MCF 10A (cell line): ENCODE data around the gene C18orf32. TPM values are rescaled to one million over a fixed set of nuclear protein-coding genes. Genes with fewer than 3 reads are reported as not detected.
"Not testable (repeated sequence)": the region's sequence is repeated elsewhere in the genome, so short reads cannot be mapped to it uniquely, and the experiment has no call there.

Source experiments
- BruUV-seq: library from RNA; stranded (reverse); fragments of 400-500 nt; replicated peaks from 2 replicates; lab custom pipeline; 2021; lab: Mats Ljungman, UMichigan
- CTCF ChIA-PET: fragments of 300-600 bp; sonication (Branson Sonifier 250); formaldehyde crosslinking; extraction: SDS; loops from one replicate; lab custom pipeline; 2021; ENCODE audit warnings: antibody characterized with exemption, inconsistent platforms; lab: Yijun Ruan, JAX
- POLR2A ChIA-PET: fragments of 300-600, 350-650 bp; sonication (Branson Sonifier 250); formaldehyde crosslinking; extraction: SDS; loops from one replicate; lab custom pipeline; 2020; ENCODE audit warnings: antibody characterized with exemption, inconsistent platforms; lab: Yijun Ruan, JAX
- DNase-seq: peaks from one replicate; pipeline ENCODE4 v3.0.0-alpha.2; 2018; ENCODE audit not compliant: unreplicated experiment
- H3K27ac Mint-ChIP-seq: one replicate; pipeline ENCODE4 v1.8.0; 2022; ENCODE audit warnings: mild to moderate bottlenecking, low read depth, mixed read lengths; ENCODE audit not compliant: unreplicated experiment
- H3K27me3 Mint-ChIP-seq: one replicate; pipeline ENCODE4 v1.8.0; 2022; ENCODE audit warnings: mixed read lengths; ENCODE audit not compliant: insufficient read depth, unreplicated experiment
- H3K36me3 Mint-ChIP-seq: one replicate; pipeline ENCODE4 v1.8.0; 2022; ENCODE audit warnings: mild to moderate bottlenecking, moderate library complexity, mixed read lengths; ENCODE audit not compliant: insufficient read depth, unreplicated experiment
- H3K4me1 Mint-ChIP-seq: one replicate; pipeline ENCODE4 v1.8.0; 2022; ENCODE audit warnings: mixed read lengths; ENCODE audit not compliant: insufficient read depth, unreplicated experiment
- H3K4me3 Mint-ChIP-seq: one replicate; pipeline ENCODE4 v1.8.0; 2022; ENCODE audit warnings: mild to moderate bottlenecking, moderate library complexity, mixed read lengths; ENCODE audit not compliant: unreplicated experiment
- H3K9me3 Mint-ChIP-seq: one replicate; pipeline ENCODE4 v1.8.0; 2022; ENCODE audit warnings: mixed read lengths; ENCODE audit not compliant: unreplicated experiment
- intact Hi-C: fragments of 100-400 bp; cut with micrococcal nuclease; formaldehyde crosslinking; loops from 2 replicates; pipeline ENCODE4 v1.14.1; 2022
- total RNA-seq: library from RNA; stranded (reverse); gene quantifications from 2 replicates; pipeline ENCODE4 v1.2.3, GENCODE V29; 2022
- TF ChIP-seq, protein P1 (sequence below): fragments of 200-600 bp; IDR thresholded peaks from one replicate; pipeline ENCODE4 v1.8.0; 2022; ENCODE audit warnings: antibody characterized with exemption, mild to moderate bottlenecking; ENCODE audit not compliant: unreplicated experiment

C18orf32 gene
- total RNA-seq, 1 experiment from 2014 or later: 28.9 TPM

DNA sequence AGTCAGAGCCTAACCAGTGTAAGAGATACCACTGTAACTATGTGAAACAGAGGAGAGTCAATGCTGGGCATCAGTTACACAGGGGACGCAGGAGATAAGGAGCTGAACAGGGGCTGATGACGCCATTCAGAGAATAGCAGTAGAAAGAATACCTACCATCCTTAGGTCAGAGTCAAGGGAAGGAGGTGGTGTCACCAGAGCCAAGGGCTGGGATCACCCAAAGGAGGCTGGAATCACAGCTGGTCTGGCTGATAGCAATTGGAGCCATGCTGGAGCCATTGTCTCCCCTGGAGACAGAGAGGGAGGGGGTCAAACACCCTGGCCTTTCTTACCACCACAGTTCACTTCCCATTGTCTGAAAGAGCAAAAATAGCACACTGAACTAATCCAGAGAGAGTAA is 37.3 kb upstream of the C18orf32 start:
- Mint-ChIP-seq H3K9me3 (no peaks in the 10 kb centered on the region), H3K27ac (no peak overlapping the region), H3K27me3 (no peaks in the 10 kb centered on the region), H3K36me3 (no peaks in the 10 kb centered on the region), H3K4me1 (peaks cover 14% of the 10 kb centered on the region), H3K4me3 (no peak overlapping the region)
- no peak for DNase-seq
- CTCF ChIA-PET: interaction anchor here (0.6 to 1.8 kb wide), 4 partner anchors 14 to 1897 kb away, joined by 3 to 9 read pairs (median 4); no protein-coding TSS in a partner anchor
- TF ChIP-seq, protein P1, sequence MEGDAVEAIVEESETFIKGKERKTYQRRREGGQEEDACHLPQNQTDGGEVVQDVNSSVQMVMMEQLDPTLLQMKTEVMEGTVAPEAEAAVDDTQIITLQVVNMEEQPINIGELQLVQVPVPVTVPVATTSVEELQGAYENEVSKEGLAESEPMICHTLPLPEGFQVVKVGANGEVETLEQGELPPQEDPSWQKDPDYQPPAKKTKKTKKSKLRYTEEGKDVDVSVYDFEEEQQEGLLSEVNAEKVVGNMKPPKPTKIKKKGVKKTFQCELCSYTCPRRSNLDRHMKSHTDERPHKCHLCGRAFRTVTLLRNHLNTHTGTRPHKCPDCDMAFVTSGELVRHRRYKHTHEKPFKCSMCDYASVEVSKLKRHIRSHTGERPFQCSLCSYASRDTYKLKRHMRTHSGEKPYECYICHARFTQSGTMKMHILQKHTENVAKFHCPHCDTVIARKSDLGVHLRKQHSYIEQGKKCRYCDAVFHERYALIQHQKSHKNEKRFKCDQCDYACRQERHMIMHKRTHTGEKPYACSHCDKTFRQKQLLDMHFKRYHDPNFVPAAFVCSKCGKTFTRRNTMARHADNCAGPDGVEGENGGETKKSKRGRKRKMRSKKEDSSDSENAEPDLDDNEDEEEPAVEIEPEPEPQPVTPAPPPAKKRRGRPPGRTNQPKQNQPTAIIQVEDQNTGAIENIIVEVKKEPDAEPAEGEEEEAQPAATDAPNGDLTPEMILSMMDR: no peak
- POLR2A ChIA-PET: no interaction called here
- intact Hi-C loops: no loop called here
- no TSS peak for BruUV-seq

DNA sequence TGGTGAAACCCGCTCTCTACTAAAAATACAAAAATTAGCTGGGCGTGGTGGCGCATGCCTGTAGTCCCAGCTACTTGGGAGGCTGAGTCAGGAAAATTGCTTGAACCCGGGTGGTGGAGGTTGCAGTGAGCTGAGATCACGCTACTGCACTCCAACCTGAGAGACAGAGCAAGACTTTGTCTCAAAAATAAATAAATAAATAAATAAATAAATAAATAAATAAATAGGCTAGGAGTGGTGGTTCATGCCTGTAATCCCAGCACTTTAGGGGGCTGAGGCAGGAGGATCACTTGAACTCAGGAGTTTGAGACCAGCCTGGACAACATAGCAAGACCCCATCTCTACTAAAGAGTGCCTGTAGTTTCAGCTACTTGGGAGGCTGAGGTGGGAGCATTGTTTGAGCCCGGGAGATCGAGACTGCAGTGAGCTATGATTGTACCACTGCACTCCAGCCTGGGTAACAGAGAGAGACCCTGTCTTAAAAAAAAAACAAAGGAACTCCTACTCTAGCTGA is 36.6 kb upstream of the C18orf32 start:
- intact Hi-C loops, DNase-seq, H3K27ac Mint-ChIP-seq, BruUV-seq, H3K9me3 Mint-ChIP-seq, H3K4me3 Mint-ChIP-seq, POLR2A ChIA-PET, H3K36me3 Mint-ChIP-seq, H3K27me3 Mint-ChIP-seq: not testable (repeated sequence)
- peaks cover 14% of the 10 kb centered on the region for H3K4me1 Mint-ChIP-seq
- CTCF ChIA-PET: interaction anchor here (0.6 to 1.8 kb wide), 3 partner anchors 13 to 1898 kb away, joined by 3 to 9 read pairs (median 6); no protein-coding TSS in a partner anchor

DNA sequence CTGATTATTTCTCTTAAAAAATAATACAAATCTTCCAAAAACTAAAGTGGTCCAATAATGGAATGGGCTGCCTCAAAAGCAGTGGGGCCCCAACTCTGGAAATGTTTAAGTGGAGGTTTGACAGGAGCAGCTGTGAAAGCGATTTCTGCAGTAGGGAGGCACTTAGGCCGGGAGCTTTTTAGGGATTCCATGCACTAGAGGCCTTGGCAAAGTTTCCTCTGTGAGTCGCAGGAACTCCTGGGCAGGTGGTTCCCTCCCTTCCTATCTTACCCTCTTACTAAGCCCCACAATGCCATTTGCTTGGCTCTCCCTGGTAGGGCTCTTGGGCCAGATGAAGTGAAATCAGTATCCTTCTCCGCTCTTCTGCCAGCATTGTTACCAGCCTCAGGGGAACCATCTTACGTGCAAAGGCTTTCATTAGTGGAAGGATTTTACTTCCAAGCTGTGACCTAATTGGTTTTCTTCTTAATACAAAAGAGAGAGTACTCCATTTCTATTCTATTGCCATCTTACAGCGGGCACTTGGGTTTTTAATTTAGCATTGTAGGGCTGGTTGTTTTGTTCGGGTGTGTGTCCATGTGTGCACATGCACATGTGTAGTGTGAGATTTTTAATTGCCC is 34.3 kb upstream of the C18orf32 start:
- no TSS peak for BruUV-seq

DNA sequence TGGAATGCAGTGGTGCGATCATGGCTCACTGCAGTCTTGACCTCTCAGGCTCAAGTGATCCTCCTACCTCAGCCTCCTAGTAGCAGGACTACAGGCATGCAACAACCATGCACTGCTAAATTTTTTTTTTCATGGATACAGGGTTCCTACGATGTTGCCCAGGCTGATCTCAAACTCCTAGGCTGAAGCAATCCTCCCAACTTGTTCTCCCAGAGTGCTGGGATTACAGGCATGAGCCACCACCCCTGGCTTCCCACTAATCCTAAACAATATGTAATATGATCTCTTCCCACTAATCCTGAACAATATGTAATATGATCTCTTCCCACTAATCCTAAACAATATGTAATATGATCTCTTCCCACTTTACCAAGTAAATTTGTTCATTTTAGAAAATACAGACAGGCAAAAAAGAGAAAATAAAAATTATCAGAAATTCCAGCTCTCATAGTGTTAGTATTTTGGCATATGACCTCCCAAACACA is 33.7 kb upstream of the C18orf32 start:
- TF ChIP-seq, protein P1: no peak
- ChIA-PET CTCF (interaction anchor here (0.7 to 2.7 kb wide), 3 partner anchors 10 to 101 kb away, joined by 3 to 19 read pairs (median 3); no protein-coding TSS in a partner anchor), POLR2A (interaction anchor here (0.6 kb wide), 1 partner anchor 350 kb away, joined by 4 read pairs; no protein-coding TSS in a partner anchor)
- H3K36me3 Mint-ChIP-seq: no peaks in the 10 kb centered on the region
- peak; percentile 60 for DNase-seq
- no peaks in the 10 kb centered on the region for H3K9me3 Mint-ChIP-seq
- no peaks in the 10 kb centered on the region for H3K27me3 Mint-ChIP-seq
- BruUV-seq: no TSS peak
- intact Hi-C loops: no loop called here
- no peak overlapping the region for H3K27ac Mint-ChIP-seq
- peaks cover 10% of the 10 kb centered on the region for H3K4me1 Mint-ChIP-seq
- H3K4me3 Mint-ChIP-seq: no peak overlapping the region

More for the DNA sequence above, 34.3 kb upstream of the C18orf32 start:
- Mint-ChIP-seq H3K4me1 (peaks cover 10% of the 10 kb centered on the region), H3K9me3 (no peaks in the 10 kb centered on the region), H3K36me3 (no peaks in the 10 kb centered on the region), H3K27ac (no peak overlapping the region), H3K27me3 (no peaks in the 10 kb centered on the region), H3K4me3 (no peak overlapping the region)
- DNase-seq: peak; percentile 21
- ChIA-PET POLR2A (interaction anchor here (0.6 to 0.9 kb wide), 2 partner anchors 33 to 349 kb away, joined by 3 to 4 read pairs; no protein-coding TSS in a partner anchor), CTCF (interaction anchor here (0.5 to 1.0 kb wide), 3 partner anchors 13 to 989 kb away, joined by 3 read pairs; no protein-coding TSS in a partner anchor)
- intact Hi-C loops: no loop called here
- TF ChIP-seq, protein P1: no peak
